Tibial nerve (tissue), 4 donors: ENCODE results near the gene PAX3. TPM values are rescaled to one million over a fixed set of nuclear protein-coding genes. Genes with fewer than 3 reads are reported as not detected.

Experiments
- DNase-seq, 2 donors: peaks; one replicate each; pipeline ENCODE4 v3.0.0-alpha.2; 2019; ENCODE audit warnings: low spot score in 2 of 2
- H3K27ac ChIP-seq, 4 donors: fragments of 200-600 bp; sonication (generic) in 3 of 4; one replicate each; pipeline ENCODE4 v1.5.1; 2017 to 2019; ENCODE audit warnings: mild to moderate bottlenecking in 1 of 4
- H3K27me3 ChIP-seq, 2 donors: fragments of 200-600 bp; sonication (generic) in 1 of 2; one replicate each; pipeline versions ENCODE4 v1.5.1 to v1.6.0; 2017 to 2019
- H3K36me3 ChIP-seq, 3 donors: fragments of 200-600 bp; sonication (generic); one replicate each; pipeline ENCODE4 v1.5.1; 2018 to 2019
- H3K4me1 ChIP-seq, 4 donors: fragments of 200-600 bp; sonication (generic) in 3 of 4; one replicate each; pipeline ENCODE4 v1.5.1; 2017 to 2019
- H3K4me3 ChIP-seq, 4 donors: fragments of 200-600 bp; sonication (generic) in 3 of 4; one replicate each; pipeline ENCODE4 v1.5.1; 2017 to 2019; ENCODE audit warnings: mild to moderate bottlenecking in 1 of 4, moderate library complexity in 1 of 4
- H3K9me3 ChIP-seq, 4 donors: fragments of 200-600 bp; sonication (generic) in 3 of 4; one replicate each; pipeline ENCODE4 v1.5.1; 2017 to 2019
- EP300 ChIP-seq, 2 donors: sonication (generic); formaldehyde crosslinking; IDR thresholded peaks; one replicate each; pipeline ENCODE4 v1.6.1; 2017; ENCODE audit warnings: antibody characterized with exemption in 2 of 2, mild to moderate bottlenecking in 1 of 2
- POLR2A ChIP-seq, 2 donors: fragments of 450-650 bp; IDR thresholded peaks; one replicate each; pipeline ENCODE4 v1.6.1; 2017; ENCODE audit warnings: antibody characterized with exemption in 2 of 2, mild to moderate bottlenecking in 2 of 2, moderate library complexity in 2 of 2
- WGBS, 2 donors: methylation state at CpG; one replicate each; pipeline ENCODE4 v1.1.5; 2018; 5-methylcytosine and 5-hydroxymethylcytosine counted together
- total RNA-seq, 4 donors: library from RNA; depleted of rRNA; stranded (reverse); fragments of >200 nt; gene quantifications; one replicate each; pipeline ENCODE4 v1.1.0, GENCODE V29; 2016
- TF ChIP-seq, protein P1 (sequence below), 5 experiments: fragments of 200-600 bp in 3 of 5; fragments of 450-650 bp in 2 of 5; sonication (generic) in 3 of 5; IDR thresholded peaks; one replicate each; pipeline ENCODE4 v1.5.1; 2016 to 2019; ENCODE audit warnings: antibody characterized with exemption in 5 of 5, mild to moderate bottlenecking in 3 of 5, moderate library complexity in 2 of 5

The PAX3 gene
- total RNA-seq, 4 donors from 2014 or later = not detected

DNA sequence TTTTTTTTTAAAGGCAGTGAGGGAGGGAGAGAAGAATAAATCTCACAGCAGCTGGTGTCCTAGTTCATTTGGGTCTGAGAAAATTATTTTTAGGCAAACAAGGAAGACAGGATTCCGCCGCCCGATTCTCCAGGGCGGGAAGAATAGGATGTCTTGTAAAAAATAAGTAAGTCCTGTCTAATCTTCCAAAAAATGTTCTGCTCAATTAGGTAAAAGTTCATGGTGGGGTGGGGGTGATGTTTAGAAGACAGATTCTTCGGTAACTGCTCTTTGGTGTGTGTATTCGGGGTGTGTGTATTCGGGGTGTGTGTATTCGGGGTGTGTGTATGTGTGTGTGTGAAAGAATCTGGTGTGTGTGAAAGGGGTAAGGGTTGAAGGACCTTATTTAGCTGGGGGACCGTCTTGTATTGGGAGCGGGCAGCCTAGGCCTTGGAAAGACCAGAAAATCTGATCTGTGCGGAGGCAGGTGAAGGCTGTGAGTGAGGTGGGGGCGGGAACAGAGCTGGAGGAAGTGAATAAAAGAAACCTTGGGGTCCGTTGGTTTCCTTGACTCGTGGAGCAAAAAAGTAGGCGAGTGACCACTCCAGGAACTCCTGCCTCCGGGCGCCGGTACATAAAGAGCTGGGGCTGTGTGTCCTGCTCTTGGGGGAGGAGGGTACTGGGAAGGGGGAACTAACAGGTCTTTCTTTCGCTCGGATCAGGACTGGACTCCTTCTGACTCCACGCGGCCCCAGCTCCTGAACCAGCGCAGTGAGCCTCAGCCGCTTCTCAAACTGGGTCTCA is 4.4 kb upstream of the PAX3 start:
- DNase-seq = no peak
- H3K27ac ChIP-seq = no peak overlapping the region
- peaks cover 0 to 86% (median 21%) of the 10 kb centered on the region in 4 donors for H3K4me1 ChIP-seq
- no peaks in the 10 kb centered on the region for H3K9me3 ChIP-seq
- 9 to 12% methylated on average over 24 of the region's 24 CpGs for WGBS, 2 donors
- TF ChIP-seq, protein P1, sequence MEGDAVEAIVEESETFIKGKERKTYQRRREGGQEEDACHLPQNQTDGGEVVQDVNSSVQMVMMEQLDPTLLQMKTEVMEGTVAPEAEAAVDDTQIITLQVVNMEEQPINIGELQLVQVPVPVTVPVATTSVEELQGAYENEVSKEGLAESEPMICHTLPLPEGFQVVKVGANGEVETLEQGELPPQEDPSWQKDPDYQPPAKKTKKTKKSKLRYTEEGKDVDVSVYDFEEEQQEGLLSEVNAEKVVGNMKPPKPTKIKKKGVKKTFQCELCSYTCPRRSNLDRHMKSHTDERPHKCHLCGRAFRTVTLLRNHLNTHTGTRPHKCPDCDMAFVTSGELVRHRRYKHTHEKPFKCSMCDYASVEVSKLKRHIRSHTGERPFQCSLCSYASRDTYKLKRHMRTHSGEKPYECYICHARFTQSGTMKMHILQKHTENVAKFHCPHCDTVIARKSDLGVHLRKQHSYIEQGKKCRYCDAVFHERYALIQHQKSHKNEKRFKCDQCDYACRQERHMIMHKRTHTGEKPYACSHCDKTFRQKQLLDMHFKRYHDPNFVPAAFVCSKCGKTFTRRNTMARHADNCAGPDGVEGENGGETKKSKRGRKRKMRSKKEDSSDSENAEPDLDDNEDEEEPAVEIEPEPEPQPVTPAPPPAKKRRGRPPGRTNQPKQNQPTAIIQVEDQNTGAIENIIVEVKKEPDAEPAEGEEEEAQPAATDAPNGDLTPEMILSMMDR (IDR thresholded peaks at IDR 0.05) = no peak
- TF ChIP-seq EP300 (IDR thresholded peaks at IDR 0.05) (no peak), POLR2A (IDR thresholded peaks at IDR 0.05) (no peak)
- no peak overlapping the region for H3K4me3 ChIP-seq
- peaks cover 0 to 100% of the 10 kb centered on the region in 2 donors for H3K27me3 ChIP-seq
- H3K36me3 ChIP-seq = no peaks in the 10 kb centered on the region

DNA sequence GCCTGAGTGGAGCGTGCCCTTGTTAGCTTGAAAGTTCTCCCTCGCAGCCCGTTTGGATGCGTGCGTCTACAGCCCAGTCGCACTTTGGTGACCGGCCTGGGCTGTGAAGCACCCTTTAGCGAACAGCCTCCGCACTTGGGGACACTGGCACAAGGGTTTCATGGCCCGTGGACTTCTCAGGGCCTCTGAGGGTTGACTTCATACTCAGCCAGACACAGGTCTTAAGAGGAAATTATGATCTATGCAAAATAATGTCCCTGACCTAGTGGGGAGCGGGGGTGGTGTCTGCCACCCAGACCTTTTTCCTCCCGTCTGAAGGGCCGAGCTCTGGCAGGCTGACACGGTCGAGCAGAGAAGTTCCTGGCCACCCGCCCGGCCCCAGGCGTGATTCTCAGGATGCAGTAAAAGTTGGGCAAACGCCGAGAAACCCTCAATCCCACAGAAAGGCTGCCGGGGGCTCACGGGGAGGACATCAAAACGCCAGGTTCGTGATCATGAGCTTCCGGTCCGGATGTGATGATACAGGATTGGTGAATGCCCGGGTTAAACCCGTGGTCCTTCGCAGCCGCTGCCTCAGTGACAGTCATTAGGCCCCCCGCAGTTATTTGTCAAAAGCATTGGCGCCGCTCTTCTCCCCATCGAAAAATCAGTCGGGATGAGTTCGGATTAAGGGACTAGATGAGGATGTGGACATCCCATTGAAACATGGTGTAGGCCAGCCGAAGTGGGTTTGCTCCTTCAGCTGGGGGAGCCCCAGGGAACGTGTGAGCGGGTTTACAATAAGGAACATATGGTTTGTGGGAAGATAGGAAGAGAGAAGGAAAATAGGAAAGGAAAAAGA is 3.6 kb upstream of the PAX3 start:
- no peaks in the 10 kb centered on the region for H3K36me3 ChIP-seq
- no peak overlapping the region for H3K4me3 ChIP-seq
- H3K9me3 ChIP-seq = no peaks in the 10 kb centered on the region
- H3K27me3 ChIP-seq = peaks cover 0 to 100% of the 10 kb centered on the region in 2 donors
- H3K4me1 ChIP-seq = peaks cover 0 to 93% (median 21%) of the 10 kb centered on the region in 4 donors
- 5 to 9% methylated on average over 37 to 39 of the region's 39 CpGs for WGBS, 2 donors
- TF ChIP-seq, protein P1 (IDR thresholded peaks at IDR 0.05) = no peak
- TF ChIP-seq EP300 (IDR thresholded peaks at IDR 0.05) (no peak), POLR2A (IDR thresholded peaks at IDR 0.05) (no peak)
- no peak for DNase-seq
- H3K27ac ChIP-seq = no peak overlapping the region

DNA sequence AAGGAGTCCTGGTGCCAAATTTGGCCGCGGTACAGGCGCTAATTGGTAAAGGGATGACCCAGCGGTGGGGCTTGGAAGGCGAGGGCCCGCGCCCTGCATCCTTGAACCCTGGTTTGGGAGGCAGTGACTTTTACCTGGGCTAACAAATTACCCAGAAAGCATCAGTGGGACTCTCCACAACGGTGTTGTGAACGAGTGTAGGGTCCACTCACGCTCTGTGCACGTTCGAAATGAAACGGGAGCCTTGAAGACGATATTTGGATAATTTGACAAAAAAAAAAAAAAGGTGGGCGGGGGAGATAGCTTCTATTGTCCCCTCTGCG is 3.0 kb upstream of the PAX3 start:
- 4 to 9% methylated on average over 12 to 16 of the region's 16 CpGs for WGBS, 2 donors
- TF ChIP-seq, protein P1 (IDR thresholded peaks at IDR 0.05) = no peak
- TF ChIP-seq EP300 (IDR thresholded peaks at IDR 0.05) = no peak
- TF ChIP-seq POLR2A (IDR thresholded peaks at IDR 0.05) = no peak
- Histone ChIP-seq H3K9me3 (no peaks in the 10 kb centered on the region), H3K27me3 (peaks cover 0 to 100% of the 10 kb centered on the region in 2 donors), H3K4me3 (no peak overlapping the region), H3K27ac (no peak overlapping the region), H3K36me3 (no peaks in the 10 kb centered on the region), H3K4me1 (peaks cover 0 to 92% (median 21%) of the 10 kb centered on the region in 4 donors)
- no peak for DNase-seq

DNA sequence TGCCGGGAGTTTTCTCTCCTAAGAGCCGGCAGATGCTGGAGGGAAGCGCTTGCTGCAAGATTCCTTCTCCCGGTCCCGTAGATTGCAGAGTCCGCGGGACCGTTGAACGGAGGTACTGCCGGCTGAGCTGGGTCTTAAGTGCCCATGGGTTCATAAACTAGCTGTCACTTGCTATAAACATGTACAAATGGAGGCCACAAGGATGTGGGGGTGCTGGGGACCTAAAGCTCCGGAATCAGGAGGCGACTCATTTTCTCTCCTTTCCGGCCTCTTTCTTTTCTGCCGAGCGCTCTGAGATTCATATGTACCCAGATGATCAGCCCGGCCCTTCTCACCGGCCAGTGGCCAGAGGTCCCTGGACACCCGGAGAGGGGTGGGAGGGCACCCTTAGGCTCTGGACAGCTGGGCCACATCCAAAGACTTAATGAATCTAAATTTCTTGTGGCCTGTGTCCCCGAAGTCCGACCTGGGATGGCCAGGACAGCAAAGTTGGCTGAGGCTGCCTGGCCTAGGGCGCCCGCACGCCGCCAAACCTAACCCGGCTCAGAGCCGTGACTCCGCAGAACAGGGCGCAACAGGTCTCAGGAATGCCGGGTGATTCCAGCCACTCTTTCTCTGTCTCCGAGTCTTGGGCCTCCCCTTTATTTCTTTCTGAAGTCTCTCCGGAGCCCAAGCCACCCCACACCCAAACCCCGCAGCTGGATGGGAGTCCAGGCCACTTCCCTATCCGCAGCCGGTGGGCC is 2.4 kb upstream of the PAX3 start:
- H3K27ac ChIP-seq = no peak overlapping the region
- no peak for DNase-seq
- WGBS, 2 donors = 8 to 14% methylated on average over 27 to 33 of the region's 34 CpGs
- H3K27me3 ChIP-seq = peaks cover 0 to 100% of the 10 kb centered on the region in 2 donors
- H3K4me3 ChIP-seq = no peak overlapping the region
- TF ChIP-seq EP300 (IDR thresholded peaks at IDR 0.05) = no peak
- TF ChIP-seq POLR2A (IDR thresholded peaks at IDR 0.05) = no peak
- TF ChIP-seq, protein P1 (IDR thresholded peaks at IDR 0.05) = no peak
- peaks cover 0 to 92% (median 22%) of the 10 kb centered on the region in 4 donors for H3K4me1 ChIP-seq
- no peaks in the 10 kb centered on the region for H3K9me3 ChIP-seq
- no peaks in the 10 kb centered on the region for H3K36me3 ChIP-seq
